K562 (cell line): Measurements from ENCODE around the gene RARRES2. TPM values are rescaled to one million over a fixed set of nuclear protein-coding genes. Genes with fewer than 3 reads are reported as not detected.

ENCODE experiments used
- CHD7 ChIP-seq: fragments of 200-600 bp; sonication (generic); IDR thresholded peaks from one replicate; pipeline ENCODE4 v1.6.1; 2012; ENCODE audit warnings: mild to moderate bottlenecking, low read depth, low read length, inconsistent platforms
- FOXA3 ChIP-seq, 2 experiments: fragments of 450-650 bp in 1 of 2; sonication (generic) in 1 of 2; formaldehyde crosslinking; IDR thresholded peaks in 1 of 2; conservative IDR thresholded peaks in 1 of 2; 2 replicates each; pipeline versions ENCODE4 v1.4.0 to v1.8.0; 2020 to 2022; ENCODE audit warnings: mild to moderate bottlenecking in 2 of 2, missing genetic modification reagents in 1 of 2
- HCFC1 ChIP-seq: IDR thresholded peaks from 2 replicates; pipeline ENCODE4 v1.6.1; 2012; ENCODE audit warnings: low read depth, low read length, improper control_type of control experiment
- HNRNPL ChIP-seq: fragments of 200-400 bp; formaldehyde crosslinking; IDR thresholded peaks from 2 replicates; pipeline ENCODE4 v1.6.1; 2017; ENCODE audit warnings: low read depth, mild to moderate bottlenecking, low read length
- JUN ChIP-seq, 2 experiments: sonication (generic) in 1 of 2; formaldehyde crosslinking in 1 of 2; IDR thresholded peaks; 2 replicates each; pipeline versions ENCODE4 v1.6.1 to v1.8.0; 2012 to 2022; ENCODE audit warnings: borderline replicate concordance in 2 of 2, mild to moderate bottlenecking in 2 of 2, improper control_type of control experiment in 1 of 2, low read depth in 1 of 2, low read length in 1 of 2, missing genetic modification reagents in 1 of 2
- NELFE ChIP-seq: IDR thresholded peaks from 2 replicates; pipeline ENCODE4 v1.6.1; 2011; ENCODE audit warnings: mild to moderate bottlenecking; ENCODE audit not compliant: insufficient read depth, insufficient read length
- PATZ1 ChIP-seq: fragments of 250-450 bp; sonication (Bioruptor Pico); IDR thresholded peaks from 2 replicates; pipeline ENCODE4 v1.5.0; 2020; ENCODE audit warnings: mild to moderate bottlenecking, borderline replicate concordance
- SMARCE1 ChIP-seq: fragments of 450-650 bp; IDR thresholded peaks from 2 replicates; pipeline ENCODE4 v1.7.1; 2016; ENCODE audit warnings: mild to moderate bottlenecking
- SREBF2 ChIP-seq: sonication (generic); formaldehyde crosslinking; IDR thresholded peaks from 2 replicates; pipeline ENCODE4 v1.4.0; 2020; ENCODE audit warnings: mild to moderate bottlenecking, missing genetic modification reagents
- TARDBP ChIP-seq: fragments of 450-650 bp; IDR thresholded peaks from 2 replicates; pipeline ENCODE4 v1.6.1; 2016
- ZNF12 ChIP-seq: sonication (generic); formaldehyde crosslinking; IDR thresholded peaks from 2 replicates; pipeline ENCODE4 v1.4.0; 2020; ENCODE audit warnings: mild to moderate bottlenecking, missing genetic modification reagents
- ZNF274 ChIP-seq: IDR thresholded peaks from 2 replicates; pipeline ENCODE4 v1.6.1; 2011; ENCODE audit warnings: low read depth, mild to moderate bottlenecking, low read length, moderate library complexity, borderline replicate concordance
- ZNF830 ChIP-seq: fragments of 250-450 bp; sonication (Bioruptor Pico); IDR thresholded peaks from 2 replicates; pipeline ENCODE4 v1.5.0; 2021; ENCODE audit warnings: mild to moderate bottlenecking
- polyA plus RNA-seq, 8 experiments: library from polyadenylated mRNA; depleted of rRNA in 4 of 8; stranded (reverse) in 5 of 8; unstranded in 3 of 8; fragments of >200 nt; fragmentation: Nextera tagmentation in 2 of 8; fragmentation: Illumina TruSeq in 1 of 8; extraction: Ambion mirVana in 2 of 8; extraction: Trizol in 1 of 8; gene quantifications; 2 replicates each; pipeline versions ENCODE4 v1.2.1 to v1.2.3, GENCODE V29; 2011 to 2014; ENCODE audit warnings: inconsistent platforms in 1 of 8, missing spikeins in 1 of 8
- total RNA-seq, 7 experiments: library from RNA; depleted of rRNA in 6 of 7; stranded (reverse); fragments of >200 nt in 6 of 7; fragmentation: Illumina TruSeq in 2 of 7; extraction: Trizol in 2 of 7; gene quantifications; 2 replicates each; pipeline versions ENCODE4 v1.2.1 to v1.2.3, GENCODE V29; 2011 to 2021; ENCODE audit warnings: low replicate concordance in 1 of 7

Gene RARRES2
- total and polyA plus RNA-seq, 9 of the 15 experiments (the other 6 are each of a cell fraction or from before 2014, with no cell fraction given) = 0.11 to 1.7 (median 0.23) TPM; not detected in 6

- TF ChIP-seq CHD7 (no peak), TARDBP (peak; percentile 69), ZNF12 (CRISPR knock-in tag) (peak; percentile 67), PATZ1 (CRISPR knock-in tag) (no peak), FOXA3 (CRISPR knock-in tag; conservative IDR thresholded peaks at IDR 0.05 in 1 of 2, IDR thresholded peaks at IDR 0.05 in 1 of 2) (no peak; a peak in 1 of 4 replicates), SMARCE1 (peak; percentile 63; the same call in 1 of the 2 replicates), ZNF274 (no peak), HCFC1 (peak; percentile 72), HNRNPL (peak; percentile 85), ZNF830 (CRISPR knock-in tag) (peak; percentile 95), SREBF2 (CRISPR knock-in tag) (no peak), NELFE (no peak), JUN (IDR thresholded peaks at IDR 0.05; ENCODE audit: borderline replicate concordance, low read depth, low read length) (peak; percentile 42; the same call in 1 of the 2 replicates), JUN (CRISPR knock-in tag; IDR thresholded peaks at IDR 0.05; ENCODE audit: borderline replicate concordance) (peak; percentile 55; the same call in 1 of the 2 replicates)
These were observed 26.9 kb upstream of the RARRES2 start, which contains the start of gene REPIN1 (continued) for GRCh38 chr7:150368096-150368883.
